Activated CD8-positive, alpha-beta memory T cell treated with anti-CD3 and anti-CD28 coated beads, Interleukin-2, amount 50 U/mL, for 24 hours (primary cell): ENCODE measurements around the gene CACNB3.
"Not testable (repeated sequence)": the region's sequence is repeated elsewhere in the genome, so short reads cannot be mapped to it uniquely, and the experiment has no call there.

Experiments used
- DNase-seq: peaks from one replicate; pipeline ENCODE4 v3.0.0-alpha.2; 2020; ENCODE audit errors: extremely low read depth

CACNB3 gene

GRCh38 chr12:48818831-48819590, 715 bp downstream of the CACNB3 start:
- DNase-seq, result no peak

- no peak for DNase-seq
These were observed 1.9 kb downstream of the CACNB3 start for GRCh38 chr12:48819986-48820725.

- DNase-seq, result no peak
These were observed 3.8 kb downstream of the CACNB3 start for GRCh38 chr12:48822139-48822538.

GRCh38 chr12:48822711-48823110, 4.4 kb downstream of the CACNB3 start:
- DNase-seq, result no peak

GRCh38 chr12:48823281-48823680, 5.0 kb downstream of the CACNB3 start:
- no peak for DNase-seq

- DNase-seq, result no peak
These were observed 5.8 kb downstream of the CACNB3 start for GRCh38 chr12:48824112-48824511.

- no peak for DNase-seq
These were observed 6.6 kb downstream of the CACNB3 start for GRCh38 chr12:48824905-48825304.

GRCh38 chr12:48826209-48826855, 8.0 kb downstream of the CACNB3 start:
- no peak for DNase-seq

GRCh38 chr12:48827026-48827425, 8.7 kb downstream of the CACNB3 start:
- DNase-seq, result no peak

GRCh38 chr12:48827513-48828096, 9.3 kb downstream of the CACNB3 start:
- no peak for DNase-seq

- DNase-seq, result no peak
These were observed 10.0 kb downstream of the CACNB3 start for GRCh38 chr12:48828293-48828692.

- no peak for DNase-seq
These were observed 10.7 kb downstream of the CACNB3 start for GRCh38 chr12:48828841-48829575.

- DNase-seq, result no peak
These were observed 13.0 kb downstream of the CACNB3 start for GRCh38 chr12:48831257-48831656.

- DNase-seq, result no peak
These were observed 14.2 kb downstream of the CACNB3 start for GRCh38 chr12:48832321-48833060.

- DNase-seq, result no peak
These were observed 19.8 kb downstream of the CACNB3 start for GRCh38 chr12:48838048-48838447.

- not testable (repeated sequence) for DNase-seq
These were observed 23.7 kb downstream of the CACNB3 start for GRCh38 chr12:48842021-48842420.

- peak; percentile 80 for DNase-seq
These were observed 33.8 kb downstream of the CACNB3 start, which contains the start of gene DDX23 for GRCh38 chr12:48851883-48852733. Gene DDX23 (minus strand): TSS chr12:48852163. CDS start chr12:48845782, 6,381 bp downstream.

GRCh38 chr12:48852734-48853688, 34.7 kb downstream of the CACNB3 start:
- DNase-seq, result peak; percentile 78

- DNase-seq, result no peak
These were observed 36.2 kb downstream of the CACNB3 start for GRCh38 chr12:48854488-48854887.
